SK-N-SH (cell line): ENCODE results near the gene ACACA. TPM values are rescaled to one million over a fixed set of nuclear protein-coding genes. Genes with fewer than 3 reads are reported as not detected.

Experiments used
- CTCF ChIA-PET: fragments of 300-600, 350-600 bp; formaldehyde crosslinking; extraction: SDS; loops from one replicate; lab custom pipeline; 2021; lab: Yijun Ruan, JAX
- POLR2A ChIA-PET: fragments of 350-600 bp; sonication (Branson Sonifier 250); formaldehyde crosslinking; extraction: SDS; loops from one replicate; lab custom pipeline; 2020; ENCODE audit warnings: antibody characterized with exemption, inconsistent platforms; lab: Yijun Ruan, JAX
- DNase-seq: peaks from one replicate; pipeline ENCODE4 v3.0.0; 2012
- H2AFZ ChIP-seq: fragments of 200-600 bp; sonication (generic); 2 replicates; pipeline ENCODE4 v1.8.1; 2016; ENCODE audit warnings: antibody characterized with exemption, mild to moderate bottlenecking, low read depth
- H3F3A ChIP-seq: fragments of 200-600 bp; sonication (generic); replicated peaks from 2 replicates; pipeline ENCODE3; 2016; ENCODE audit warnings: antibody characterized with exemption, mild to moderate bottlenecking; ENCODE audit not compliant: insufficient read depth
- H3K27ac ChIP-seq, 2 experiments: fragments of 200-500 bp in 1 of 2; fragments of 200-600 bp in 1 of 2; sonication (Bioruptor generic) in 1 of 2; sonication (generic), shearing (Covaris generic) in 1 of 2; 2 replicates each; pipeline versions ENCODE4 v1.5.1 to v1.6.1; 2014 to 2016; ENCODE audit warnings: low read depth in 2 of 2, inconsistent platforms in 1 of 2, low read length in 1 of 2, mild to moderate bottlenecking in 1 of 2, mixed read lengths in 1 of 2
- H3K27me3 ChIP-seq: fragments of 200-600 bp; sonication (generic), shearing (Covaris generic); 2 replicates; pipeline ENCODE4 v1.6.1; 2016; ENCODE audit warnings: mixed run types; ENCODE audit not compliant: insufficient read depth
- H3K36me3 ChIP-seq, 2 experiments: fragments of 200-500 bp in 1 of 2; fragments of 200-600 bp in 1 of 2; sonication (Bioruptor generic) in 1 of 2; sonication (generic) in 1 of 2; replicated peaks in 1 of 2; 2 replicates each; pipeline versions ENCODE3 to v1.5.1; 2014 to 2016; ENCODE audit warnings: low read length in 1 of 2, mild to moderate bottlenecking in 1 of 2; ENCODE audit not compliant: insufficient read depth in 2 of 2, control insufficient read depth in 1 of 2
- H3K4me1 ChIP-seq, 2 experiments: fragments of 200-500 bp in 1 of 2; fragments of 200-600 bp in 1 of 2; sonication (Bioruptor generic) in 1 of 2; sonication (generic), shearing (Covaris generic) in 1 of 2; 2 replicates each; pipeline versions ENCODE4 v1.5.1 to v1.6.1; 2014 to 2016; ENCODE audit warnings: low read depth in 1 of 2, low read length in 1 of 2, mixed run types in 1 of 2; ENCODE audit not compliant: insufficient read depth in 2 of 2, control insufficient read depth in 1 of 2
- H3K4me2 ChIP-seq: fragments of 200-600 bp; sonication (generic), shearing (Covaris generic); 2 replicates; pipeline ENCODE4 v1.6.1; 2017; ENCODE audit warnings: mixed run types
- H3K4me3 ChIP-seq, 2 experiments: fragments of 200-500 bp in 1 of 2; fragments of 200-600 bp in 1 of 2; sonication (Bioruptor generic) in 1 of 2; sonication (generic), shearing (Covaris generic) in 1 of 2; 2 replicates each; pipeline versions ENCODE4 v1.5.1 to v1.8.1; 2014 to 2016; ENCODE audit warnings: low read depth in 2 of 2, inconsistent platforms in 1 of 2, low read length in 1 of 2, mild to moderate bottlenecking in 1 of 2, mixed read lengths in 1 of 2, moderate library complexity in 1 of 2
- H3K79me2 ChIP-seq: fragments of 200-600 bp; sonication (generic); 2 replicates; pipeline ENCODE4 v1.8.1; 2017; ENCODE audit warnings: mild to moderate bottlenecking; ENCODE audit not compliant: insufficient read depth
- H3K9ac ChIP-seq: fragments of 200-600 bp; sonication (generic); 2 replicates; pipeline ENCODE4 v1.6.1; 2017; ENCODE audit warnings: mixed run types
- H3K9me2 ChIP-seq: fragments of 200-600 bp; sonication (generic); 2 replicates; pipeline ENCODE4 v1.6.1; 2017; ENCODE audit warnings: mixed run types
- H3K9me3 ChIP-seq: fragments of 200-600 bp; sonication (generic); 2 replicates; pipeline ENCODE4 v1.6.1; 2017; ENCODE audit warnings: mixed run types, mild to moderate bottlenecking, moderate library complexity
- H4K20me1 ChIP-seq: fragments of 200-600 bp; sonication (generic); 2 replicates; pipeline ENCODE4 v1.6.1; 2017; ENCODE audit warnings: mild to moderate bottlenecking, mixed run types; ENCODE audit not compliant: insufficient read depth
- CTCF ChIP-seq: fragments of 200-600 bp; sonication (generic); IDR thresholded peaks from 2 replicates; pipeline ENCODE4 v1.6.1; 2017; ENCODE audit warnings: antibody characterized with exemption, mild to moderate bottlenecking, moderate library complexity
- ELF1 ChIP-seq: IDR thresholded peaks from 2 replicates; pipeline ENCODE4 v1.4.0; 2012
- EP300 ChIP-seq, 2 experiments: IDR thresholded peaks; 2 replicates each; pipeline versions ENCODE4 v1.4.0 to v1.6.1; 2012; ENCODE audit warnings: borderline replicate concordance in 1 of 2, low read depth in 1 of 2, low read length in 1 of 2
- FOSL2 ChIP-seq: IDR thresholded peaks from 2 replicates; pipeline ENCODE4 v1.4.0; 2012; ENCODE audit warnings: low read depth, mild to moderate bottlenecking, moderate library complexity, borderline replicate concordance
- FOXJ3 ChIP-seq: sonication (generic); formaldehyde crosslinking; IDR thresholded peaks from 2 replicates; pipeline ENCODE4 v1.5.1; 2020; ENCODE audit warnings: mild to moderate bottlenecking, missing genetic modification reagents
- FOXM1 ChIP-seq: IDR thresholded peaks from 2 replicates; pipeline ENCODE4 v1.4.0; 2012; ENCODE audit warnings: low read depth, mild to moderate bottlenecking
- IRF3 ChIP-seq: fragments of 150-350 bp; IDR thresholded peaks from 2 replicates; pipeline ENCODE4 v1.6.1; 2016; ENCODE audit warnings: mild to moderate bottlenecking, low read depth, low read length
- JUND ChIP-seq: IDR thresholded peaks from 2 replicates; pipeline ENCODE4 v1.4.0; 2012
- MEF2A ChIP-seq: IDR thresholded peaks from 2 replicates; pipeline ENCODE4 v1.4.0; 2012; ENCODE audit warnings: low read depth, borderline replicate concordance
- MXI1 ChIP-seq: IDR thresholded peaks from 2 replicates; pipeline ENCODE4 v1.6.1; 2012; ENCODE audit warnings: mild to moderate bottlenecking, low read depth, low read length, improper control_type of control experiment
- NFIC ChIP-seq: IDR thresholded peaks from 2 replicates; pipeline ENCODE4 v1.4.0; 2012; ENCODE audit warnings: borderline replicate concordance
- NRF1 ChIP-seq: IDR thresholded peaks from 2 replicates; pipeline ENCODE4 v1.6.1; 2012; ENCODE audit warnings: low read depth, mild to moderate bottlenecking, low read length
- PBX3 ChIP-seq: IDR thresholded peaks from 2 replicates; pipeline ENCODE4; 2012
- RCOR1 ChIP-seq: fragments of 150-350 bp; IDR thresholded peaks from 2 replicates; pipeline ENCODE4 v1.6.1; 2017; ENCODE audit warnings: antibody characterized with exemption, low read length
- RXRA ChIP-seq: IDR thresholded peaks from 2 replicates; pipeline ENCODE4 v1.4.0; 2012; ENCODE audit warnings: low read depth, mild to moderate bottlenecking, borderline replicate concordance
- SIN3A ChIP-seq: IDR thresholded peaks from 2 replicates; pipeline ENCODE4 v1.6.1; 2012; ENCODE audit warnings: low read depth, mild to moderate bottlenecking, low read length, moderate library complexity, borderline replicate concordance
- TCF12 ChIP-seq: IDR thresholded peaks from 2 replicates; pipeline ENCODE4 v1.4.0; 2012
- USF2 ChIP-seq: fragments of 150-350 bp; IDR thresholded peaks from 2 replicates; pipeline ENCODE4 v1.6.1; 2017; ENCODE audit warnings: antibody characterized with exemption, low read length, low read depth, borderline replicate concordance
- YY1 ChIP-seq: IDR thresholded peaks from 2 replicates; pipeline ENCODE4 v1.4.0; 2012; ENCODE audit warnings: low read depth, mild to moderate bottlenecking
- ZBTB33 ChIP-seq: IDR thresholded peaks from 2 replicates; pipeline ENCODE4 v1.4.0; 2012; ENCODE audit warnings: low read depth, borderline replicate concordance
- WGBS: methylation state at CpG from one replicate; pipeline ENCODE4 v1.1.6; 2017; ENCODE audit warnings: low lambda C conversion rate; 5-methylcytosine and 5-hydroxymethylcytosine counted together
- polyA plus RNA-seq, 3 experiments: library from polyadenylated mRNA; depleted of rRNA; stranded (reverse); fragments of >200 nt; gene quantifications; 2 replicates each; pipeline ENCODE4 v1.2.3, GENCODE V29; 2012

The ACACA gene
- polyA plus RNA-seq, 1 of the 3 experiments (the other 2 are of a cell fraction) = 27.2 TPM

GRCh38 chr17:37429039-37429438 is 22.4 kb upstream of the ACACA start (continued):
- TF ChIP-seq ZBTB33 (no peak), NFIC (no peak), USF2 (no peak), PBX3 (no peak), MEF2A (no peak), IRF3 (no peak), MXI1 (no peak), RCOR1 (no peak)

- H4K20me1 ChIP-seq = 0 out of 2 replicates have a peak, but pooled peaks cover 4% of the 10 kb centered on the region
- no peak overlapping the region for H3K27ac ChIP-seq
- peaks cover 9% of the 10 kb centered on the region; the same call in 1 of the 2 replicates for H3K79me2 ChIP-seq
- H3K9ac ChIP-seq = no peak overlapping the region
- peaks cover 7% of the 10 kb centered on the region for H3F3A ChIP-seq
- H3K4me2 ChIP-seq = no peak overlapping the region
- no peaks in the 10 kb centered on the region for H3K4me1 ChIP-seq
- peaks cover 23 to 62% of the 10 kb centered on the region in 2 experiments for H3K36me3 ChIP-seq
- DNase-seq = no peak
- H3K9me3 ChIP-seq = no peaks in the 10 kb centered on the region
- no peak for TF ChIP-seq TCF12
- no peak for TF ChIP-seq FOSL2
- TF ChIP-seq IRF3 = no peak
- TF ChIP-seq EP300 (IDR thresholded peaks at IDR 0.05; ENCODE audit: borderline replicate concordance in 1 of 2, low read depth in 1 of 2, low read length in 1 of 2) = no peak
- no peak for TF ChIP-seq NRF1
- TF ChIP-seq PBX3 = no peak
- TF ChIP-seq JUND = no peak
- TF ChIP-seq RXRA = no peak
- TF ChIP-seq FOXJ3 (CRISPR knock-in tag) = no peak
- no peak for TF ChIP-seq SIN3A
- TF ChIP-seq MEF2A = no peak
- no peak for TF ChIP-seq FOXM1
- no peak for TF ChIP-seq ELF1
- TF ChIP-seq NFIC = no peak
- no peak for TF ChIP-seq YY1
- TF ChIP-seq CTCF = no peak
- WGBS = 97% methylated on average over 1 of the region's 1 CpG
- POLR2A ChIA-PET = no interaction called here
- H3K4me3 ChIP-seq = no peak overlapping the region
- H2AFZ ChIP-seq = no peak overlapping the region
- no peaks in the 10 kb centered on the region for H3K27me3 ChIP-seq
- H3K9me2 ChIP-seq = no peaks in the 10 kb centered on the region
- CTCF ChIA-PET = interaction anchor here (2.0 to 2.3 kb wide), 2 partner anchors 13 to 52 kb away, joined by 5 to 7 read pairs; no protein-coding TSS in a partner anchor
Observed at GRCh38 chr17:37425268-37425667, 18.6 kb upstream of the ACACA start.
